Measurements from ENCODE around the gene IL24.

The IL24 gene

DNA sequence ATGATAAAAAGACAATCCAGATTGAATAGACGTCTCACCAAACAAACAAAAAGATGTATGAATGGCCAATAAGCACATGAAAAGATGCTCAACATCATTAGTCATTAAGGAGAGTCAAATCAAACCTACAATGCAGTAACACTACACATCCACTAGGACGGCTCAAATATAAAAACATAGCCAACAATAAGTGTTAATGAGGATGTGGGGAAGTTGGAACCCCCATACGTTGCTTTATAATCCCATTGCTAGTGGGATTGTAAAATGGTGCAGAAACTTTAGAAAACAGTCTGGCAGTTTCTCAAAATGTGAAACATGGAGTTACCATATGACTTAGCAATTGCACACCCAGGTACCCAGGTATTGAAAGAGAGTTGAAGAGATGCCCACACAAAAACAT lies 14.7 kb upstream of the IL24 start:
- no peak for DNase-seq

DNA sequence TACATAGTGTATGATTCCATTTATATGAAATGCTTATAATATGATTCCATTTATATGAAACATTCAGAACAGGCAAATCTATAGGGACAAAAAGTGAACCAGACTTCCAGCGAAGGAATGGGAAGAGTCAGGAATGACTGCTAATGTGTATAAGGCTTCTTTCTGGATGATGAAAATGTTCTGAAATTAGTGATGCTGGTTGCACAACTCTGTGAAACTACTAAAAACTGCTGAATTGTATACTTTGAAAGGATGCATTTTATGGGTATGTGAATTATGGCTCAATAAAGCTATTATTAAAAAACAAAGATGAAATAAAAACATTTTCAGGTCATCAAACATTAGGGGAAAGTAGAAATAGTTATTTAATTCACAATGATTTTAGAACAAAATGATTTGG lies 14.1 kb upstream of the IL24 start:
- no peak for DNase-seq

DNA sequence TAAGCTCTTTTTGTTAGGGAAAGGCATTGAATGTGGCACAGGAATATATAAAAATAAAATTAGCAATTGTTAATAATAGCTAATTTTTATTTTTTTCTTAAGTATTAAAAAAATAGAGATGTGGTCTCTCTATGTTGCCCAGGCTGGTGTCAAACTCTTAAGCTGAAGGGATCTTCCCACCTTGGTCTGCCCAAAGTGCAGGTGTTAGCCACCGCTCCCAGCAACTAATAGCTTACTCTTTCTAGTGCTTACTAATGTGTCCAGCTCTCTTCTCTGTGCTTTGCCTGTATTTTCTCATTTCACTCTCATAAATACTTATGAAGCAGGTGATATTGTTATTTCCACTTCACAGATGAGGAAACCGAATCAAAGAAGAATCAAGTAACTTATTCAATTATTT lies 13.4 kb upstream of the IL24 start:
- no peak for DNase-seq

DNA sequence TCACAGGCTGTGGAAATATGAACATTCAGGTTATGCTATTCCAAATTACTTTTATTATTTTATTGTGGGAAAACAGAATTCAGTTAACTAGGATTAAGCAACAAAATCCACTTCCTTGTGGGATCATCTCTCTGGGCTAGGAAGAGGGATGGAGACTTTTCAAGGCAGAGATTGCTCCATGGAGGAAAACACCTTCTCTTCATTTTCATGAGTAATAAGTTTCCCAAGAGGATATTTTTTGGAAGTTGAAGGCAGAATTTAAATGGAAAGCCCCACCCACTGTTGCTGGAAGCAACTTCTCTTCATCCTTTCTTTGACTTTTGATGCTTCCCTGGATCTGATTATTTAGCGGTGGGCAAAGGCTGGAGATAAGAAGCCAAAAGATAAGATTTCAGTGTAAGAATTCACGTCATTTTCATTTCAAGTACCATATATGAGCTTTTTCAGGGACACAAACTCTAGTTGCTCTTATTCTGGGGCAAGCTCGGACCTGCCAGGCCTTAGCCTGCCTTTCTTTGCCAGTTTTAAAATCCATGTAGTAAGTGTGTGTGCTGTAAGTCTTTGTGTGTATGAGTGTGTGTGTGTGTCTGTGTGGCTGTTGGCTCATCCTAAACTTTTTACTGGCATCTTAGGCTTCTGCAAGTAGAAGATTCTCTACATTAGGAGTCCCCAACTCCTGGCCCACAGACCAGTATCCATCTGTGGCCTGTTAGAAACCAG lies 11.7 kb upstream of the IL24 start:
- DNase-seq: no peak

DNA sequence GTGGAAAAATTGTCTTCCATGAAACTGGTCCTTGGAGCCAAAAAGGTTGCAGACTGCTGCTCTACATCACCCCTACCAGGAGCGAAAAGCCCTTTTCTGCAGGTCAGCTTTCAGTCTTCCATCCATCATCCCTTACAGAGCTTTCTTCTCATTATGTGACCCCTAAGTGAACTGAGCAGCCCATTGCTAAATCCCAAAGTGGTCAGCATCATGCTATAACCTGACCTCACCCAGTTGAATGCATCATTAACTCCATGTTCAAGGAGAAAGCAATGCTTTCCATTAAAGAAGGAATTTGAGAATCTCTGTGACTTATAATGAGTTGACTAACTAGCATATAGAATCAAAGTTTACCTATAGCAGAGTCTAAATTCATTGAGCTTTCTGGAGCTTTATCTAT lies 10.4 kb upstream of the IL24 start:
- DNase-seq: no peak

DNA sequence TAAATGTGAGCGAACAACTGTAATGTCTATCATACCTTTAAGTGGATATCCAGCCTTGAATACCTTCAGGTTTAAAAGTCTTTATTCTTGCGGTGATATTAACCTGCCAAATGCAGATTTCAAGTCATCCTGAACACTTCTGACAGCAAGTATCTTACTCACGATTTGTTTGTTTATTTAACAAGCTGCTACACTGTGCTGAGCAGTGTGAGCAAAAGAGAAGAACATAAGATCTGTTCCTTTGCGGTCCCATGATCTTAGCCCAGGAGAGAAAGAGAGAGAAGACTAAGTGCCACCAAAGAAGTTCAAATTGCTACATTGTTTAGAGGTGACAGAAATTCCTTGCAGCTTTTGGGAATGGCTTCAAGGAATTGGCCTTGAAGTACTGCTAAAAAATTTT lies 9.5 kb upstream of the IL24 start:
- no peak for DNase-seq

DNA sequence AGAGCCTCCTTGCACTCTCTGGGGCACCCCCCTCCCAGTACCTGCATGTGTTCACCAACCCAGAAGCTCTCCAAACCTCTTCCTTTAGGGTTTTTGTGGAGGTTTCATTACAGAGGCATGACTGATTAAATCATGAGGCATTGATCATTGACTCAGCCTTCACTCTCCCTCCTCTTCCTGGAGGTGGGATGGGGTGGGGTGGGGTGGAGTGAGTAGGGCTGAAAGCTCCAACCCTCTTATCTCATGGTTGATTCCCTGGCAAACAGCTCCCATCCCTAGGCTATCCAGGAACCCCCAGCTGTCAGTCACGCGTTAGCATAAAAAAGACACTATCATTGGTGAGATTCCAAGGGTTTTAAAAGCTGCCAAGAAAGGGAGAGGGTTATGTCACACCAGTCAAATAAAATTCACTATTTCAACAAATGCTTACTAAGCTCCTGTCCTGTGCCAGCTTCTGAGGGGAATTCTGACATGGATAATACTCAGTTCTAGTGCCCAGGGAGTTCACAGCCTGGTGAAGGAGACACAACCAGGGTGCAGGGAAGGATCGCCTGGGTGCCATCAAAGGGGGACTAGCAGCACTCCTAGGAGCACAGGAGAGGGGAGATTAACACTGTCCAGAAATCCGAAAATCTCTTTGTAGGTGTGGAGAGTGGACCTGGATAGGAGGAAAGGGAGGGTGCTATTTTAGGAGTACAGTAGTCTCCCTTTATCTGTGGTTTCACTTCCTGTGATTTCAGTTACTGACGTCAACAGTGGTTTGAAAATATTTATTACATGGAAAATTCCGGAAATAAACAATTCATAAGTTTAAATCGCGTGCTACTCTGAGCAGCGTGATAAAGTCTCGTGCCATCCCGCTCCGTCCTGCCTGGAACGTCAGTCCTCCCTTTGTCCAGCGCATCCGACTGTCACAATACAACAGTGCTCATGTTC lies 6.8 kb upstream of the IL24 start:
- no peak for DNase-seq

DNA sequence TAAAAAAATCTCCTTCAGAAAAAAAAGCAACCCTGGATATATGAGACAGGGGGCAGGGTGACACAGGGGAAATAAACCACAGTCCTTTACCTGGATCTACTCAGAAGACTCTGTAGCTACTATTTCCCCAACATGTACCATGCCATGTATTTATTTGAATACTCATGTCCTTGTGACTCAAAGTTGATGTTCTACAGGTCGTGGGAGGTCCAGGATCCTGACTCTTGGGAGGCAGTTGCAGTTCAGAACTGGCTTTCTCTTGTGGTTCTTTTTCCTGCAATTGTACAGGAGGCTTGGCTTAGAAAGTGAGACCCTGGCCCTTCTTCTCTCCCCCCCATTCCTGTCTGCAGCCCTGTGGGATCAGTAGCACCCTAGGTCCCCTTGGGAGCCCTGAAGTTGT lies 5.8 kb upstream of the IL24 start:
- no peak for DNase-seq

DNA sequence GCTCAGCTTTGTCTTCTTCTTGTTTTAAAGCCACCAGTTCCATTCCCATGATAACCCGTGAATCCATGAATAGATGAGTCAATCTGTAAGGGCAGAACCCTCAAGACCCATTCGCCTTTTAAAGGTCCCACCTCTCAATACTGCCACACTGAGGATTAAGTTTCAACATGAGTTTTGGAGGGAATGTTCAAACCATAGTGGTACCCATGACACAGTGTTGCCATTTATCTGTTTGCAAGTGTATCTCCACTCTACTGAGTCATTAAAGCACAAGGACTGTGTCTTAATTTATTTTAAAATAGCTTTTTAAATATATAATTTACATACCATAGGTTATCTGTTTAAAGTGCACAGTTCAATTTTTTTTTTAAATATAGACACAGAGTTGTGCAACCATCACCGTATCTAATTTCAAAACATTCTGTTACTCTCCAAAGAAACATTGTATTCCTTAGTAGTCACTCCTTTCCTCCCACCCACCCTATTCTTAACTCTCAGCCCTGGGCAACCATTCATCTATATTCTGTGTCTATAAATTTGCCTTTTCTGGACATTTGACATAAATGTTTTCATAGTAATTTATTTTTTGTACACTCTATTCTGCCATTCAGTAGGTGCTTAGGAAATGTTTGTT lies 4.8 kb upstream of the IL24 start:
- no peak for DNase-seq

DNA sequence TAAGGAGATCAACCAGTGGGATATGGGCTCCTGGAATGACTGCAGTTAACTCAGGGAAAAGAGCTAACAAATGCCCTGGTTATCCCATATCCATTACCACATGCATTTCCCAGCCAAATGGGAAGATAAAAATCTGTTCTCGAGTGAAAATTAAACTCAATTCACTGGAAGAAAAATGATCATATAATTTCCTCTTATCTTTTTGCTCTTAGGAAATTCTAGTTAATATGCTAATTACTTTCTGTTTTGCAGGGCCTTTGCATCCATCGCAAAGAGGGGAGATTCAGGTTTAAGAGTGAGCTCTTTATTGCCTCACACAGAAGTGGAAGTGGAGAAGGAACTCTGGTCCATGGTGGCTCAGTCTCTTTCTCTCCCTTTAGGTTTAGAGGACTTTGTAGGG lies 3.9 kb upstream of the IL24 start:
- DNase-seq: no peak

DNA sequence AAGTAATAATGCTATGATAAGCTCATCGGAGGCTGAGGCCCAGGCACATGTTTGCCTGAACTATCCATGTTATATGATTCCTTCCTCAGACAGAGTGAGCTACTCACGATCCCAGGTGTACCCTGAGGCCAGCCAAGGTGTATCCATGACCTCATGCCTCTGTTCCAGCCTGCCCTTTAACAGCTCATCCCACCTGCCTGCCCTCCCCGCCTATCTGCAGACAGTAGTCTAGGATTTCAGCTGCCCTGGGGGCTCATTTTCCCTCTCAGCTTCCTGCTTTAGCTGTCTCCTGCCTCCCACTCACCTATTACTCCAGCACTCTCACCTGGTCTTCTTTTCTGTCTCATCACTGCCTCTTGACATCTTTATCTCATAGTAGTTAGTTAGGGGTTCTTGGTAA lies 1.9 kb upstream of the IL24 start:
- no peak for DNase-seq

DNA sequence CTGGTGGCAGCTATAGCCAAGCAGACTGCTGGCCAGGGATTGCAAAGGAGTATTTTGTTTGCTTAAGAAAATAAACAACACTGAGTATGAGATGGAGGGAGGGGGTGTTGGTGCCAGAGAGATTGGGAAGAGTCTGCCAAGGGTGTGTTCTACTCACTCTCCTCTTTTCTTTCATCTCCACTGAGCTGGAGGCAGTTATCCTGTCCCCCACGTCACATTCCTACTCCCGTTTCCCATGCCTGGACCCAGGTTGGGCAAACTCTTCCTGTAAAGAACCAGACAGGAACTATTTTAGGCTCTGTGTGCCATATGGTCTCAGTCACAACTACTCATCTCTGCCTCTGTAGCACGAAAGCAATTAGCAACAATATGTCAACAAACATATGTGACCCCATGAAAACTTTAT lies 1.4 kb upstream of the IL24 start:
- no peak for DNase-seq

DNA sequence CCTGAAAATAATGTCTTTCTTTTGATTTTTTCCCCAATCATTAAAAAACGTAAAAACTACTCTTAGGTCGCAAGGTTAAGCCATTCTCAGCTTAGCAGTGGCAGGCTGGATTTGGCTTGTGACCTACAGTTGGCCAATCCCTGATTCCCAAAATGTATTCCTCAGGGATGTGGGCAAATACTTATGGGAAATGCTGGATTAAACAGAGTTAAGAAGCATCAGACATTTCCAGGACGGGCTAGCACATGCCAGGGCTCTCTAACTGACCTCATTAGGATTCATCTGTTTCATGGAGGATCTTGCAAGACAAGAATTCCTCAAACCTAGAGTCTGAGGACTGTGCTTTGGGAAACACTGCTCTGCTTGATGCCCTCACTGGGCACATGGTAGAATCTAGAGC lies 982 bp upstream of the IL24 start:
- DNase-seq: no peak

DNA sequence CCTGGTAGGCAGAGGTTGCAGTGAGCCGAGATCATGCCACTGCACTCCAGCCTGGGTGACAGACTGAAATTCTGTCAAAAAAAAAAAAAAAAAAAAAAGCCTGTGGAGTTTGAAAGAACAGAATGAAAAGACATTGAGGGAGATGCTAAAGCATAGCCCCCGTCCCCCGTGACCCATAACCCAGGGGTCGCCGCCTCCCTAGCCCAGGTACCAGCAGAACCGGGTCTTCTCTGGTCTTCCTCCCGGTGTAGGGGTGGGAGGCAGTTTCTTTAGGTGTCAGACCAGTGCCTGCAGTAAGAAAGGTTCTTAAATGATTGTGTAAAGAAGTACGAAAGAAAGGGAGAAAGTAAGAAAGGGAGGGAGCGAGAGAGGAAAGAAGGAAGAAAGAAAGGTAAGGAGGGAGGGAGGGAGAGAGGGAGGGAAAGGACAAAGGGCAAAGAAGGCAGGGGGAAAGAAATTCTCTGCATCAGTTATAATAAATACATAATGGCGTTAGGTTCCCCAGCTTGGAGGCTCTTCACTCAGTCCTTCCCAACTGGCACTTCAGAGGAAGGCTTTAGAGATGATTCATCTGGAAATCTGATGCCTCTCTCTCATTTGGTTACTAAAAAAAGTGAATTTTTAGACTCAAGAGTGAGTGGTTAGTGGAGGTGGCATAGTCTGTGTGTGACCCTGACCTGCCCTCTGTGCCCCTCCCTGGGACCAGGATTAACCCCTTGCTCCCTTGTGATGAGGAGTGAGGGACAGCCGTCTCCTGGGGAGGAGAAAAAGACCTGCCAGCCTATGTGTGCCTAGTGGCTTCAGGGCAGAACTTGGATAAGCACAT lies 1.1 kb downstream of the IL24 start:
- DNase-seq: no peak

DNA sequence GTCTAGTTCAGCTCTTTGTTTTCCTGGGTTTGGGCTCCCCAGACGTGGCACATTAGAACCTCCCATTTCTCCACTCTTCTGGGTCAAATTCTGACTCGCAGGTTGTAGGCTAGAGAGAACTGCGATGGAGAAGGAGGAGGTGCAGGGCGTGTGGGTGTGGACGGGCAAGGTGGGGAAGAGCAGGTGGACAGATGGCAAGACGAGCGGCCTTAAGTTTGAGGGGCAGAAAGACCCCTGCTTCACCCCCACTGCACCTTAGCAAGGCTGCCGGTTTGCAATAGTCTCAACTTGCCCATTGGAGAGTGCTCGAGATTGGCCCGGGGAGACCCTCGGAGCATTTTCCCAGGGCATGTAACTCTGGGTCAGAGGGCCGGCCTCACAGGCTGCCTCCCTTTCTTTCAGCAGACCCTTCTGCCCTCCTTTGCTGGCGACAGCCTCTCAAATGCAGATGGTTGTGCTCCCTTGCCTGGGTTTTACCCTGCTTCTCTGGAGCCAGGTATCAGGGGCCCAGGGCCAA lies 1.7 kb downstream of the IL24 start:
- no peak for DNase-seq

DNA sequence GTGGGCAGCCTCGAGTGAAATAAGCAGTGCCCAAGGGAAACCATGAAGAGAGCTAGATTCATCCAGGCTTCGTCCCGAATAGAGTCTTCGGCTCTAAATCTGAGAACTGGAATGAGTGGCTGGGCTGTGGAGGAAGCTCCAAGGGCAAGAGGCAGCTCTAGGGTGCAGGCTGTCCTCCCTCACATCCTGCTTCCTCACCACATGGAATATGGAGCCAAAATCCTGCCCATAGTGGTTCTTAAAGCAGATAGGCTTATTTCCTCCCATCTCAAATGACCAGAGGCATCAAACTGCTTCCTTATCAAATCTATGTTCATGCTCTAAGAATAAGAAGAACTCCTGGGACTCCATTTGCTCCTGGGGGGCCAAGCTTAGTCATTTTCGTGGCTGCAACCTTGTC lies 2.5 kb downstream of the IL24 start:
- DNase-seq: no peak

DNA sequence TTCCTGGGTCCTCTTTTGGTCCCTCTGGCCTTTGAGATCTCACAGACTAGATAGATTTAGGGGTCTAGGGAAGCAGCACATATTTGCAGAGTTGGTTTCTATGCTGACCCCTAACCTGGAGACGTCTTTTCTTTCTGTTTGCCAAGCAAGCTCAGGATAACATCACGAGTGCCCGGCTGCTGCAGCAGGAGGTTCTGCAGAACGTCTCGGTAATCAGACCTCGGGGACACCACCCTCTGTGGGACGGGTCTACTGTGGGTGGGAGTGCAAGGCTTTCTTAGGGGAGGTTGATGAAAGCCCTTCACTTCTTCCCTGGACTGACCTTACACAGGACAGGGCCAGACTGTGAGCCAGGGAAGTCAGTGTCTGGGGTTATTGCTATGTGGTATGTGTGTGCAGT lies 2.9 kb downstream of the IL24 start:
- DNase-seq: no peak

DNA sequence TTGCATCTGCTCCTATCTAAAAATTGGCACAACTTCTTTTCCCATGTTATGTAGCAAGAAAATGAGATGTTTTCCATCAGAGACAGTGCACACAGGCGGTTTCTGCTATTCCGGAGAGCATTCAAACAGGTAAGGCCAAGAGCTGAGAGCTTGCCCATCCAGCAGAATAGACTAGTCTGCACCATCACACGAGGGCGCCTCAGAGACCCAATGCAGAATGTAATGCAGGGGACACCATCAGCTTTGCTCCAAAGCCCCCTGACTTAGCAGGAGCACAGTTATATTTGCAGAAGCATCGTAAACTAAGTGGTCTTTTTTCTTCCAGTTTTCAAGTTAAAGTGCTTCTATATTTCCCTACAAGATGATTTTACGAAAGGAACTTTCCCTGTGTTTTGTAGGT lies 4.7 kb downstream of the IL24 start:
- no peak for DNase-seq

DNA sequence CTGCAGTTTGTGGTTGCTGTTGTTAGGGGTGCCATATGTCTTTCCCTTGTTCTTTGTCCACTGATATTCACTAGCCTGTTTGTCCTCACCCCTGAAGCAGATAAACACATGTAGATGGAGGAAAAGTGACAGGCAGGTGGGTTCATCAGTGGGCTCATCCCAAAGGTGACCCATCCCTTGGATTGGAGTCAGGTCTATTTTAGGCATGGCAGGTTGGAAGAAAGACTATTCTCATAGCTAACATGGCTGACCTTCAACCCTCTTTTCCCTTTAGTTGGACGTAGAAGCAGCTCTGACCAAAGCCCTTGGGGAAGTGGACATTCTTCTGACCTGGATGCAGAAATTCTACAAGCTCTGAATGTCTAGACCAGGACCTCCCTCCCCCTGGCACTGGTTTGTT lies 5.5 kb downstream of the IL24 start:
- DNase-seq: no peak

DNA sequence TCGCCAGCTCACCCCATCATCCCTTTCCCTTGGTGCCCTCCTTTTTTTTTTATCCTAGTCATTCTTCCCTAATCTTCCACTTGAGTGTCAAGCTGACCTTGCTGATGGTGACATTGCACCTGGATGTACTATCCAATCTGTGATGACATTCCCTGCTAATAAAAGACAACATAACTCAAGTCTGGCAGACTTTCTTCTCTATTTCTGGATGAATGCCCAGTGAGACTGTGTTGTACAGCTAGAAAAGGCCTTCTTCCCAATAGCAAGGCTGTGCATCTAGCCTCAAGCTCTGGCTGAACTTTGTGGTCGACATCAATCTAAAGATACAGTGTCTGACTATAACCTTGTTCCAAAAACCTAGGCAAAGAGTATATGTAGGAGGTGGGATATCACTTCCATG lies 6.4 kb downstream of the IL24 start:
- no peak for DNase-seq

DNA sequence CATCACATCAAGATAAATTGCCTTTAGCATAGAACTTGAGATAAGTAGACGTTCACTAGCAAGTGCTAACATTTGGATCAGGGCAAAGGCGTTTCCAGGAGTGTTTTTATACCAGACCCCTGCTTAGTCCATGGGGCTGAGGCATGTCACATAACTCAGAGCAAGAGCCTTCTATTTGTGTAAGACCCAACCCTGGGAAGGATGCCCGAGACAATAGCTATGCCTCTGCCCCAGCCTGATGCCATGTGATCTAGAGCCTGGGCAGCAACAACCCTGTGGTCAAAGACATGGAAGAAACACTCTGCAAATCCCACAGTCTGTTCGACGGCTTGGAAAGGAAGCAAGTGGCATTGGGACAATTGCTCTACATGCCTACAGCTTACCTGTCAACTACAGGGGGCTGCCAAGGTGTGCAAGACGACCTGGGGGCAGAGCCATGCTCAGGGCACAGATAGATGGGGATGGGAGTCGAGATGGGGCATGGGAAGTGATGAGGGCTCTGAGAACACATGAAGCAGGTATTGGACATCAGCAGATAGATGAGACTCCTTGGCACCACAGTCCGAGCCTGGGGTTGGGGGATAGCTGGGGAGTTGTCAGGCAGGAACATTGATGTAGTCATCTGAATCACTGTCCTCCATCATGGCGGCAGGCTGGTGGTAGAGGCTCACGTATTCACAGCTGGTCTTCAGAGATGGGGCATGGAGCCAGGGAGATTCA lies 7.3 kb downstream of the IL24 start:
- no peak for DNase-seq

Data from NCI-H2227 treated with DMSO at 0.1 percent for 48 hours (cell line).